Tibial nerve (tissue), 4 donors: ENCODE measurements around the gene PLAU. TPM values are rescaled to one million over a fixed set of nuclear protein-coding genes. Genes with fewer than 3 reads are reported as not detected.
A peak's percentile ranks its signal among the peaks of the same experiment; 100 is the strongest.
"Not testable (repeated sequence)": the region's sequence is repeated elsewhere in the genome, so short reads cannot be mapped to it uniquely, and the experiment has no call there.

Experiments
- DNase-seq, 2 donors: peaks; one replicate each; pipeline ENCODE4 v3.0.0-alpha.2; 2019; ENCODE audit warnings: low spot score in 2 of 2
- H3K27ac ChIP-seq, 4 donors: fragments of 200-600 bp; sonication (generic) in 3 of 4; one replicate each; pipeline ENCODE4 v1.5.1; 2017 to 2019; ENCODE audit warnings: mild to moderate bottlenecking in 1 of 4
- H3K27me3 ChIP-seq, 2 donors: fragments of 200-600 bp; sonication (generic) in 1 of 2; one replicate each; pipeline versions ENCODE4 v1.5.1 to v1.6.0; 2017 to 2019
- H3K36me3 ChIP-seq, 3 donors: fragments of 200-600 bp; sonication (generic); one replicate each; pipeline ENCODE4 v1.5.1; 2018 to 2019
- H3K4me1 ChIP-seq, 4 donors: fragments of 200-600 bp; sonication (generic) in 3 of 4; one replicate each; pipeline ENCODE4 v1.5.1; 2017 to 2019
- H3K4me3 ChIP-seq, 4 donors: fragments of 200-600 bp; sonication (generic) in 3 of 4; one replicate each; pipeline ENCODE4 v1.5.1; 2017 to 2019; ENCODE audit warnings: mild to moderate bottlenecking in 1 of 4, moderate library complexity in 1 of 4
- H3K9me3 ChIP-seq, 4 donors: fragments of 200-600 bp; sonication (generic) in 3 of 4; one replicate each; pipeline ENCODE4 v1.5.1; 2017 to 2019
- EP300 ChIP-seq, 2 donors: sonication (generic); formaldehyde crosslinking; IDR thresholded peaks; one replicate each; pipeline ENCODE4 v1.6.1; 2017; ENCODE audit warnings: antibody characterized with exemption in 2 of 2, mild to moderate bottlenecking in 1 of 2
- POLR2A ChIP-seq, 2 donors: fragments of 450-650 bp; IDR thresholded peaks; one replicate each; pipeline ENCODE4 v1.6.1; 2017; ENCODE audit warnings: antibody characterized with exemption in 2 of 2, mild to moderate bottlenecking in 2 of 2, moderate library complexity in 2 of 2
- WGBS, 2 donors: methylation state at CpG; one replicate each; pipeline ENCODE4 v1.1.5; 2018; 5-methylcytosine and 5-hydroxymethylcytosine counted together
- total RNA-seq, 4 donors: library from RNA; depleted of rRNA; stranded (reverse); fragments of >200 nt; gene quantifications; one replicate each; pipeline ENCODE4 v1.1.0, GENCODE V29; 2016
- TF ChIP-seq, protein P1 (sequence below), 5 experiments: fragments of 200-600 bp in 3 of 5; fragments of 450-650 bp in 2 of 5; sonication (generic) in 3 of 5; IDR thresholded peaks; one replicate each; pipeline ENCODE4 v1.5.1; 2016 to 2019; ENCODE audit warnings: antibody characterized with exemption in 5 of 5, mild to moderate bottlenecking in 3 of 5, moderate library complexity in 2 of 5

The PLAU gene
- total RNA-seq, 4 donors from 2014 or later: 2.5 to 7.8 (median 3.5) TPM

DNA sequence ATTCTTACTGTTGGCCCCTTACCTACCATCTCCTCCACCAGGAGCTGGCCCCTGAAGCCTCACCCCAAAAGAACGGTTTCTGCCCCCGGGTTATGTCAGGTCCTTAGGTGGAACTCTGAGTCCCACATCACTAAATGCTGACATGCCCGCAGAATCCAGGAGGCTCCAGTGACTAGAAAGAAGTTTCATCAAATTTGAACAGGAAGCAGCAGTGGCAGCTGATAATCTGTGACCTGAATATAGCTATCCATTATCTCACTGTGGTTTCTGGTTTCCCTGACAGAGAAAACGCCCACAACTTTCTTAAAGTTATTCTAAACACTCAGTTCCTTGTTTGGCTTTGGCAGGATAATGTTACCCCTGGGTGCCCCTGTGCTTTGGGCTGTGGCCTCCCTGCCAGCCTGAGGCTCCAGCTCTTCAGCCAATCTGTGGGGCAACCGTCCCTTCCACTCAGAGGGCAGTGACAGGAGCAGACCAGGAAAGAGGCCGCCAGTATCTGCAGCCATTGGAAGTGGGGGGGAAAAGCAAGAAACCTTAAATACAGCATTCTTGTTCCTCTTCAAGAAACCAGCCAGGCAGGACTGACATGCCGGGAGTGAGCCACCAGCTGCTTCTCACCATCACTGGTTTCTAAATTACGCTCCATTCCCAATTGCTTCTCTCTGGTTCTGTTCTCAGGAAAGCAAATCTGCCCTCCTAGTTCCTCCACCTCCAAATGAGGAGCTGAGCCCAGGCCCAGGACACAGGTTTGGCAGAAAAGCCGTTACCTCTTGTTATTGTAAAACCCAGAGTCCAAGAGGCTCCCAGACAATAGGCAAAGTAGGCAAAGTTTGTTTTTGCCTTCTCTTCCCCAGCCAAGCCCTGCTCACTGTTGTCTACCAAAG, 45.8 kb downstream of the PLAU start:
- no peak for DNase-seq
- Histone ChIP-seq H3K9me3 (no peaks in the 10 kb centered on the region), H3K4me1 (peaks cover 0 to 15% (median 9%) of the 10 kb centered on the region in 4 donors), H3K36me3 (no peaks in the 10 kb centered on the region), H3K27me3 (no peaks in the 10 kb centered on the region), H3K27ac (peak overlapping the region in 3 of 4 donors; percentile 51 to 61 (median 56)), H3K4me3 (no peak overlapping the region)
- 58 to 61% methylated on average over 9 of the region's 9 CpGs for WGBS, 2 donors
- TF ChIP-seq, protein P1, sequence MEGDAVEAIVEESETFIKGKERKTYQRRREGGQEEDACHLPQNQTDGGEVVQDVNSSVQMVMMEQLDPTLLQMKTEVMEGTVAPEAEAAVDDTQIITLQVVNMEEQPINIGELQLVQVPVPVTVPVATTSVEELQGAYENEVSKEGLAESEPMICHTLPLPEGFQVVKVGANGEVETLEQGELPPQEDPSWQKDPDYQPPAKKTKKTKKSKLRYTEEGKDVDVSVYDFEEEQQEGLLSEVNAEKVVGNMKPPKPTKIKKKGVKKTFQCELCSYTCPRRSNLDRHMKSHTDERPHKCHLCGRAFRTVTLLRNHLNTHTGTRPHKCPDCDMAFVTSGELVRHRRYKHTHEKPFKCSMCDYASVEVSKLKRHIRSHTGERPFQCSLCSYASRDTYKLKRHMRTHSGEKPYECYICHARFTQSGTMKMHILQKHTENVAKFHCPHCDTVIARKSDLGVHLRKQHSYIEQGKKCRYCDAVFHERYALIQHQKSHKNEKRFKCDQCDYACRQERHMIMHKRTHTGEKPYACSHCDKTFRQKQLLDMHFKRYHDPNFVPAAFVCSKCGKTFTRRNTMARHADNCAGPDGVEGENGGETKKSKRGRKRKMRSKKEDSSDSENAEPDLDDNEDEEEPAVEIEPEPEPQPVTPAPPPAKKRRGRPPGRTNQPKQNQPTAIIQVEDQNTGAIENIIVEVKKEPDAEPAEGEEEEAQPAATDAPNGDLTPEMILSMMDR (IDR thresholded peaks at IDR 0.05): no peak
- TF ChIP-seq POLR2A (IDR thresholded peaks at IDR 0.05) (no peak), EP300 (IDR thresholded peaks at IDR 0.05) (no peak)

- TF ChIP-seq POLR2A (IDR thresholded peaks at IDR 0.05): no peak
- TF ChIP-seq, protein P1 (IDR thresholded peaks at IDR 0.05): no peak
- no peak for TF ChIP-seq EP300 (IDR thresholded peaks at IDR 0.05)
- Histone ChIP-seq H3K36me3 (no peaks in the 10 kb centered on the region), H3K27me3 (no peaks in the 10 kb centered on the region), H3K9me3 (no peaks in the 10 kb centered on the region), H3K4me1 (peaks cover 0 to 15% (median 9%) of the 10 kb centered on the region in 4 donors), H3K4me3 (no peak overlapping the region), H3K27ac (no peak overlapping the region)
- WGBS, 2 donors: 74 to 83% methylated on average over 6 of the region's 6 CpGs
- DNase-seq: no peak
These were observed 48.7 kb downstream of the PLAU start for GRCh38 chr10:73959484-73960243.

- no peak overlapping the region for H3K27ac ChIP-seq
- no peaks in the 10 kb centered on the region for H3K9me3 ChIP-seq
- no peaks in the 10 kb centered on the region for H3K27me3 ChIP-seq
- no peak for DNase-seq
- no peaks in the 10 kb centered on the region for H3K36me3 ChIP-seq
- H3K4me1 ChIP-seq: peaks cover 0 to 21% (median 4%) of the 10 kb centered on the region in 4 donors
- TF ChIP-seq POLR2A (IDR thresholded peaks at IDR 0.05): no peak
- TF ChIP-seq, protein P1 (IDR thresholded peaks at IDR 0.05): no peak
- no peak for TF ChIP-seq EP300 (IDR thresholded peaks at IDR 0.05)
- H3K4me3 ChIP-seq: no peak overlapping the region
- WGBS, 2 donors: 92 to 93% methylated on average over 2 of the region's 2 CpGs
These were observed 51.5 kb downstream of the PLAU start for GRCh38 chr10:73962386-73962785.

DNA sequence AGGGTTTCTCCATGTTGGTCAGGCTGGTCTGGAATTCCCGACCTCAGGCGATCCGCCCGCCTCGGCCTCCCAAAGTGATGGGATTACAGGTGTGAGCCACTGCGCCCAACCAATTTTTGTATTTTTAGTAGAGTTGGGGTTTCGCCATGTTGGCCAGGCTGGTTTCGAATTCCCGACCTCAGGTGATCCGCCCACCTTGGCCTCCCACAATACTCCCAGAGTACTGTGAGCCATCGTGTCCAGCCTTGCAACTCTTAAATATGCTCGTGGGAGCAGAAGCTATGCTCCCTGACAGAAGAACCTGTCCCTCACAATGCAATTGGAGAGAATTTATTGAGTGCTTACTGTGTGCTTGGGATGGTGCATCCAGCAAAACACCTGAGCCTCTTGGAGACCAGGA, 52.6 kb downstream of the PLAU start:
- WGBS, 2 donors: 94 to 95% methylated on average over 12 of the region's 12 CpGs
- H3K9me3 ChIP-seq, H3K27ac ChIP-seq, H3K27me3 ChIP-seq, H3K36me3 ChIP-seq, DNase-seq, H3K4me3 ChIP-seq: not testable (repeated sequence)
- H3K4me1 ChIP-seq: peaks cover 0 to 33% (median 5%) of the 10 kb centered on the region in 4 donors

DNA sequence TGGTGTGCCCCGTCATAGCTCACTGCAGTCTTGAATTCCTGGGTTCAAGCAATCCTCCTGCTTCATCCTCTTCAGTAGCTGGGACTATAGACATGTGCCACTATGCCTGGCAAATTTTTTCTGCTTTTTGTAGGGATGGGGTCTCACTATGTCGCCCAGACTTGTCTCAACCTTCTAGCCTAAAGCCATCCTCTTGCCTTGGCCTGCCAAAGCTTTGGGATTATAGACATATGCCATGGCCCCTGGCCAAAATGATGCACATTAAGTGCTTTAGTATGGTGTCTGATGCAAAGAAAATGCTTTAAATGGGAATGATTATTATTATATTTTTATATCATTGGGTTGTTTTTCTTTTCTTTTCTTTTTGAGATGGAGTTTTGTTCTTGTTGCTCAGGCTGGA, 53.8 kb downstream of the PLAU start:
- no peaks in the 10 kb centered on the region for H3K36me3 ChIP-seq
- no peak overlapping the region for H3K4me3 ChIP-seq
- no peaks in the 10 kb centered on the region for H3K27me3 ChIP-seq
- no peak for DNase-seq
- H3K27ac ChIP-seq: no peak overlapping the region
- peaks cover 0 to 33% (median 6%) of the 10 kb centered on the region in 4 donors for H3K4me1 ChIP-seq
- no peaks in the 10 kb centered on the region for H3K9me3 ChIP-seq
- TF ChIP-seq POLR2A (IDR thresholded peaks at IDR 0.05) (no peak), EP300 (IDR thresholded peaks at IDR 0.05) (no peak)
- TF ChIP-seq, protein P1 (IDR thresholded peaks at IDR 0.05): no peak
- 92 to 96% methylated on average over 2 of the region's 2 CpGs for WGBS, 2 donors

DNA sequence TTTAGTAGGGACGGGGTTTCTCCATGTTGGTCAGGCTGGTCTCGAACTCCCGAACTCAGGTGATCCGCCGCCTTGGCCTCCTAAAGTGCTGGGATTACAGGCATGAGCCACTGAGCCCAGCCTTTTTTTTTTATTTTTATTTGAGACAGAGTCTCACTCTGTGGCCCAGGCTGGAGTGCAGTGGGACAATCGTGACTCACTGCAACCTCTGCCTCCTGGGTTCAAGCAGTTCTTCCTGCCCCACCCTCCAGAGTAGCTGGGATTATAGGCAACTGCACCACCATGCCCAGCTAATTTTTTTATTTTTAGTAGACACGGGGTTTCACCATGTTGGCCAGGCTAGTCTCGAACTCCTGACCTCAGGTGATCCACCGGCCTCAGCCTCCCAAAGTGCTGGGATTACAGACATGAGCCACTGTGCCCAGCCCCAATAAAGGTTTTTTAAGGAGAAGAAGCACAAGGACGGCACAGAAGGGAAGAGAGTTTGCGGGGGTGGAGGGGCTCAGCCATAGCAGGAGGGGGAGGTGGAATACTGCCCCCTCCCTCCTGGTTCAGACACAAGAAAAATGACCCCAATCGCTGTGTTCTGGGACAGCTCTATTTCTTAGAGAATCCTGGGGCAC, 54.4 kb downstream of the PLAU start:
- not testable (repeated sequence) for H3K36me3 ChIP-seq, H3K27me3 ChIP-seq, H3K4me3 ChIP-seq, H3K9me3 ChIP-seq, DNase-seq
- WGBS, 2 donors: 75 to 77% methylated on average over 12 of the region's 12 CpGs
- Histone ChIP-seq H3K4me1 (peaks cover 0 to 33% (median 6%) of the 10 kb centered on the region in 4 donors), H3K27ac (peak overlapping the region; percentile 5 to 83 (median 74))
